Activated CD4-positive, alpha-beta T cell treated with anti-CD3 and anti-CD28 coated beads, Interleukin-2, amount 50 U/mL, for 4 hours (primary cell): ENCODE results near the gene AHSG.
"Not testable (repeated sequence)": the region's sequence is repeated elsewhere in the genome, so short reads cannot be mapped to it uniquely, and the experiment has no call there.

Experiments
- DNase-seq, 2 experiments: peaks; one replicate each; pipeline ENCODE4 v3.0.0-alpha.2; 2020

AHSG gene

GRCh38 chr3:186619787-186620212 is 6.9 kb downstream of the AHSG start:
- DNase-seq: no peak

DNA sequence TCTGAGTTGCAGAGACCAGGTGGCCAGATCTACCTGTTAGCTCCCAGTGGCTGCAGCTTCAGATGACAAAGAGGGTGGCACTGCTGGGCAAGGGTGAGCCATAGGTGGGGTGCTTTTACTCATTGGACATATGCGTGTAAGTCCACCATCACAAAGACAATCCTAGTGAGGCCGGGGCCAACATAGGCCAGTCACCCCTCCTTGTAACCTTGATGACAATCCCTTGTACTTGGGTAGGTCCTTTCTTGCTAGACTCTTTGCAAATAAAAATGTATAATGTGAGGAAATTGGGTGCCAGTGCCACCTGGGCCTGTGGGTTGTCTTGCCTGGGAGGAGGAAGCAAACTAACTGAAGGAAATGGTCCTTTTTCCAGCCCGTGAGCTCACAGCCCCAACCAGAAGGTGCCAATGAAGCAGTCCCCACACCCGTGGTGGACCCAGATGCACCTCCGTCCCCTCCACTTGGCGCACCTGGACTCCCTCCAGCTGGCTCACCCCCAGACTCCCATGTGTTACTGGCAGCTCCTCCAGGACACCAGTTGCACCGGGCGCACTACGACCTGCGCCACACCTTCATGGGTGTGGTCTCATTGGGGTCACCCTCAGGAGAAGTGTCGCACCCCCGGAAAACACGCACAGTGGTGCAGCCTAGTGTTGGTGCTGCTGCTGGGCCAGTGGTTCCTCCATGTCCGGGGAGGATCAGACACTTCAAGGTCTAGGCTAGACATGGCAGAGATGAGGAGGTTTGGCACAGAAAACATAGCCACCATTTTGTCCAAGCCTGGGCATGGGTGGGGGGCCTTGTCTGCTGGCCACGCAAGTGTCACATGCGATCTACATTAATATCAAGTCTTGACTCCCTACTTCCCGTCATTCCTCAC is 7.6 kb downstream of the AHSG start:
- no peak for DNase-seq

DNA sequence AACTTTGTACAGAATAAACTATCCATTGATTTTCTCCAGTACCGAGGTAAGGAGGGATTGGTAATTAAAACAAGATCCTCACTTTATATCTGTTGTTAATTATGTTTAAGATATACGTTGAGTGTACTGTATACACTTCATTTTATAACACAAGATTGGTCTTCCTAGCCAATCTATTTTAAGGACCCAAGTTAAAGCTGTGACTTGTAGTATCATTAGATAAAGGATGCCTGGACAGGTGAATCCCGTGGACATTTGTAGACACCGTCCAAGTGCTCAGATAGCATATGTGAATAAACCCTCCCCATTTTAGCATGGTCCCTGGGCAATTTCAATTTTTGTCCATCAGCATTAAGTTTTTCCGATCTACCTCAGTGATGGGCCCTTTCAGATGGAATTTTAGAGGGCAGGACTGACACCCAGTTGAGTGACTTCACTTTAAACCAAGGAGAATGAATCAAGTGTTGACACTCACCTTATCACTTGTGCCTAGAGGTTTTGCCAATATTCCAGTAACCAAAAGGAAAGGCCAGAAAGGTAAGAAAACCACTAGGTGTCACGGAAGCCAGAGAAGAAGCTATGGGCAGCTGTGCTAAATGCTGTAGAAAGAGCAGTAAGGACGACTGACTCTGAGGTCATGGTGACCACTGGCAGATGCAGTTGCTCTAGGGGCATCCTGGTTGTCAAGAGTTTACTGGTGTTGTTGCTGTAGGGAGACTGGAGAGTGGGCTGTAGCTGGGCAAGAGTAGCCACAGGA is 9.2 kb downstream of the AHSG start:
- DNase-seq: no peak

- DNase-seq: no peak
Measured at GRCh38 chr3:186622651-186623310, 9.9 kb downstream of the AHSG start.

DNA sequence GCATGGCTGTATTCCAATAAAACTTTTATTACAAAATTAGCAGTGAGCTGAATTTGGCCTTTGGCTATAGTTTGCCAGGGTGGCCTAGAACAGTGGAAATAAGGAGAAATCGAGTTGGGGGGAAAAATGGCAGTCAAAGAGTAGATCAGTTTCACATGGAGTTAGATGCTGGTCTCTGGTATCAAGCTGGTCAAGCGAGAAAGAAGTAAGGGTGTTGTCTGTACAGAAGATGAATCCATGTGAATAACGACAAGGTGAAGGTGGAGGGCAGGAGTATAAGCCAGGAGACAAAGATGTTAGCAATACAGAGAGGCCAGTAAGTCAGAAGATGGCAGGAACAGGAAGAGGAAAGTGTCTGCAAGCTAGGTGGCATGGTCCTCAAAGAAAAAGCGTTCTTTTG is 11.7 kb downstream of the AHSG start:
- DNase-seq: no peak

GRCh38 chr3:186625600-186626042 is 12.8 kb downstream of the AHSG start:
- no peak for DNase-seq

DNA sequence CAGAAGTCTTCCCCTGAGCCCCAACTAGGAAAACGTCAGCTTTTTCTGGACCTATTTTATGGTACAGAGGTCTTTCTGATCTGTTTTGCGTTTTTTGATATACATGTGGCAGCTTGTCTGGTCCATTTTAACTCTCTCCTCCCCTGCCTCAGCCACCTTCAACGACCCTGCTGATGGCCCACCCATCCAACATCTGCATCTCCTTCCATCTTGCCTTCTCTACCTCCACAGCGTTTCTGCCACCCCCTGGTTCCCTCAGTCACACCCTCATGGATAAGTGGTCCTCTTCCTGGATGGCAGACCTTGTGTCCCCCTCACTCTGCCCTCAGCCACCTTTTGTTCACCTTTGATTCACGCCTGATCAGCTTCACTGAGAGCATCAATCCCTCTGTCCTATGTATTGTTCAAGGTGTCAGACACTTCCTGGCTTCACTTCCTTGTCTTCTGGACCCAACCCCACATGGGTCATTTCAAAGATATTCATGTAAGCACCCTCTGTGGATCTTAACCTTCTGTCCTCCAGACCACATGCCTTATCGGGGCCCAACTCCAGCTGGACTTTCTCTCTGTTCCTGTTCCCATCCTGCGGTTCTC is 13.5 kb downstream of the AHSG start:
- DNase-seq: no peak

DNA sequence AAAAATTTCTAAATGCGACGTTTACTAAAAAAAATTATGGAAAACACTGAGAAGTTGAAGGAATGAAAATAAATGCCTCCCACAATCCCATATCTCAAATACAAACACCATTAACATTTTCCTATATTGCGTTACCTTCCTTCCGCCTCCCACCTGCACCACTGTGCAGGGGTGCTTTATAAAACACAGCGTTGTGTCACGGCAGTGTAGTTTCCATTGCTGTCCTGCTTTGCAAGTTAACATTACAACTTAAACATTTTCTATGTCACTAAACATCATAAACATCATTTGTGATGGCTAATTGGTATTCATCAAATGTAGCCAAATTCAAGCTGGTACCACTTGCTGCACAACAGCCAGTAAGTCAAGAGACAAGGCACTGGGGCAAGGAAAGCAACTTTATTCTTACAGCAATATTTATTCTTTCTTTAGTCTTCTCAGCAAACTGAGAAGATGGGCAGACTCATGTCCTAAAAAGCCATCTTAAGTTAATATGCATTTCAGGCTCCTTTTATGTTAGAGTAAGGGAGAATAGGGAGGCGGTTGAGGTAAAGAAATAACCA is 15.1 kb downstream of the AHSG start:
- DNase-seq: no peak

DNA sequence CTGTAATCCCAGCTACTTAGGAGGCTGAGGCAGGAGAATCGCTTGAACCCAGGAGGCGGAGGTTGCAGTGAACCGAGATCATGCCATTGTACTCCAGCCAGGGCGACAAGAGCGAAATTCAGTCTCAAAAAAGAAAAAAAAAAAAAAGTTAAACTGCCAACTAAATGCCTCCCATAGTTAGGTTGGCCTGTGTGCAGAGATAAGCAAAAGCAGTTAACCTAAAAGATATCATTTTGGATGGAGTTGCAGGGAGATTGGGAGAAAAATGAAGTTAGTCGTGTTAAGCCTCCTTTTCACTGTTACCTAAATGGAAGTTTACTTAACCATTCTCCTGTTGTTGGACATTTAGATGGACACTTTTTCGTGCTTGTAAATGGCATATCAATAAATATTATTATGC is 15.9 kb downstream of the AHSG start:
- no peak for DNase-seq

DNA sequence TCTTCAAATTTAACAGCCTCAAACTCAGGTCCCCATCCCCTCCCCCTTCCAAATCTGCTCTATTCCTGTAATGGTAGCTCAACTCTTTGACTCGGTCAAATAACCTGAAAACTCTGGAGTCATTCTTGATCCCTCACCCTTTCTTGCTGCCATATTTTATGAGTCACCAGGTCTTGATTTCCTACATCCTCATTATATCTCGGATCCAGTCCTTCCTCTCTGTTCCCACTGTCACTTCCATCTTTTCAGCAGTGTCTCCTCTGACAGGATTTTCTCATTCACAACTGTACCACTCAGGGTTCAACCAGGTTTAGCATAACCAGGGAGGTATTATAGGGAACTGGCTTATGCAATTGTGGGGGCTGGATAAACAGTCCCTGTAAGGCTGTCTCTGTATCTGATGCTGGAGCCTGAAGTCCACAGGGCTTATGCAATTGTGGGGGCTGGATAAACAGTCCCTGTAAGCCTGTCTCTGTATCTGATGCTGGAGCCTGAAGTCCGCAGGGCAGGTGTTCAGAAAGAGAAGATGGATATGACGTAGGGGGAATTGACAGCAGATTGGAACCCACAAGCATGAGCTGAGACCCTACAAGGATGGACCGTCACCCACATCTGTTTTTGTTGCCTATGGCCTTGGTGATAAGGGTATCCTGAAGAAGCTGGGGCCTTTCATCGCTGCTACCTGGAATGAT is 18.2 kb downstream of the AHSG start:
- no peak for DNase-seq

DNA sequence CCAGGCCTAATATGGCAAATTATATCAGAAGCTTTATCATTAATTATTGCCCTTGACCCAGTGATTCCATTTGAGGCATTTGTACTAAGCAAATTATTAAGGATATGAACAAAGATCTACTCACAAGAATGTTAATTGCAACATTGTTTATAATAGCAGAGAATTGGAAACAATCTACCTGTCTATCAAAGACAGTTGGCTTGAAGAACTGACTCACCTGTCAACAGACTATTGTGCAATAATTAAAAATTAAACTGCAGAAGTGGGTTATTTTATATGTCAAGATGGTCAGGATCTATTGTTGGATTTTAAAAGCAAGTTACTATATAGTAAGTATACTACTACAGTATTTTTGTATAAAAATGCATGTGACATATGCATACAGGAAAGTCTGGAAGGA is 20.6 kb downstream of the AHSG start:
- DNase-seq: no peak

DNA sequence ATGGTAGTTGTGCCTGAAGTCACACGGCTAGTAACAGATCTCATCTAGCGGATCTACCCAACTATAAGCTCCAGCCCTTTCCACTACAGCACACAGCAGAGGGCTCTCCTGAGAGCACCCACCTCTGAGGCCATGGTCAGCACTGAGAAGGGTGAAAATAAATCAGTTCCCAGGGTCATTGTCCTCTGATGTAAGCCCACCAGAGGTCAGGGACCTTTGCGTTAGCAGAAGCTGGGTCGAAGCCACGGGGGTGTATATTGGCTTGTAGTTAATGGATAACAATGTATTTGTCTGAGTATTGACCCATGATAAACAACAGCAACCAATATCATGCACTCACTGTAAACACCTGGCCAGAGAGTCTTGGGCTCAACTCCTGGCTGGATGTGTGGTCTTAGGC is 21.3 kb downstream of the AHSG start:
- not testable (repeated sequence) for DNase-seq

GRCh38 chr3:186635532-186635931 is 22.7 kb downstream of the AHSG start:
- no peak for DNase-seq

GRCh38 chr3:186636536-186636935 is 23.7 kb downstream of the AHSG start:
- DNase-seq: no peak

DNA sequence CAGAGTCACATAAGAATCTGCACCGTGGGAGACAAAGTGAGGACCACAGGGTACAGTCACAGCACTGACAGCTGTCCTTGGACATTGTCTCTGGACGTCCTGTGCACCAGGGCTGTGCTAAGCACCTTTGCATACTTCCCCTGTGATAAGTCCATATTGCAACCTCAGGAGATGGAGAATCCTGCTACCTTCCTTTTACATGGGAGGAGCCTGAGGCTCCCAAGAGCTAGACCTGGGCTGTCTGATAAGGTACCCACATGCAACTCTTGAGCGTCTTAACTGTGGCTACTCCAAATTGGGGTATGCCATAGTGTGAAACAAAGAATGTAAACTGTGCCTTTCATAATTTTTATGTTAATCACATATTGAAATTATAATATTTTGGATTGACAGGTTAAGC is 24.8 kb downstream of the AHSG start:
- no peak for DNase-seq

DNA sequence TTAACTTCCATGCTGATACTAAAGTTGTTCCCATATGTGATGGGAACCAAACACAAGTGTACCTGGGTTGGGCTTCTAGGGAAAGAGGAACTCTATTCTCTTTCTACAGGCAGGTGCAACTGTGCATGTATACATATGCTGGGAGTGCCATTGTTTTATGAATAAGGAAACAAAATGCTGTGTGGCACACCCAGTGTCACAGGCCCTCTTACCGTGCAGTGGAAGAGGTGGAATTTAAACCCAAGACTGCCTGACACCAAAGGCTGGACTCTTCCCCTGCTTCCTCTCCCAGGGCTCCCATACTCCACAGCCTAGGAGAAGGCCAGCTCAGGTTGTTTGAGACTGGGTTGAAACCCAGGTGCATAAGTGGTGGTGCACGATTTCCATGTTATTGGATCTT is 25.4 kb downstream of the AHSG start:
- no peak for DNase-seq

DNA sequence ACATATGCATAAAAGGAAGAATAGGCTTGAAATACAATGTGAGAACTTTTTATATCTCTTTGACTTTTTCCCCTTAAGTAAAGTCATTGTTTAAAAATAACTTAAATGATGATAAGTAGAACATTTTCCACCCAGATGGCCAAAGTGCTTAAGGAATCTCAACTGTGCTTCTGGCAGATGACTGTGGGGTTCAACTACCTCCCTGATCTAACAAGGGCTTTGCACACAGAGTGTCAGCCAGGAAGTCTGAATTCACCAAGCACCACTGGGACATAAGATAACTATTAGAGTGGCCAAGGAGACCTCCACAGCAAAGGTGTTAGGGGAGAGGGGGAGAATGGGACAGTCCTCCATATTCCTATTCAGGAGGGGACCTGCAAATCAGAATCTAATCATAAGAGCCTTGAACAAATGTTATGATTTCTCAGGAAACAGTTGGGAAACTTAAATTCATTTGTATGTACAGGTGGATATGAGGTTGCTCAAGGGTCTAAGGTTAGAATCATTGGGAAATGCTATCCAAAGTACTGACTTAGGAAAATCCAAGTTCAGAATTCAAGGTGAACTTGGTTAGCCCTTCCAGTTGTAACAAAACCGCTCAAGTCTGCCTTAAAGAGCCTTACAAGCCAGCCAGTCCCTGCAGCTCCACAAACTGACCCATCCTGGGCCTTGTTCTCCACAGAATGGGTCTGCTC is 27.1 kb downstream of the AHSG start, which contains the start of gene FETUB:
Gene FETUB (plus strand): TSS at position 622 of the 695 bp plus-strand sequence. CDS start 62 bp downstream, at position 684.
- no peak for DNase-seq

DNA sequence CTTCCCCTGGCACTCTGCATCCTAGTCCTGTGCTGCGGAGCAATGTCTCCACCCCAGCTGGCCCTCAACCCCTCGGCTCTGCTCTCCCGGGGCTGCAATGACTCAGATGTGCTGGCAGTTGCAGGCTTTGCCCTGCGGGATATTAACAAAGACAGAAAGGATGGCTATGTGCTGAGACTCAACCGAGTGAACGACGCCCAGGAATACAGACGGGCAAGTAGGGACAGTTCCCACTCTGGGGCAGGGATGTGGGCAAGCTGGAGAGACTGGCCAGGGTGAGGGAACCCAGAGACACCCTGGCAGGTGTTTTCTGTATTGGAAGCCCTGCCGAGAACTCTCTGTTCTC is 27.6 kb downstream of the AHSG start:
- DNase-seq: no peak

GRCh38 chr3:186640929-186641328 is 28.1 kb downstream of the AHSG start:
- no peak for DNase-seq

- DNase-seq: no peak
Measured at GRCh38 chr3:186642014-186642413, 29.2 kb downstream of the AHSG start.

DNA sequence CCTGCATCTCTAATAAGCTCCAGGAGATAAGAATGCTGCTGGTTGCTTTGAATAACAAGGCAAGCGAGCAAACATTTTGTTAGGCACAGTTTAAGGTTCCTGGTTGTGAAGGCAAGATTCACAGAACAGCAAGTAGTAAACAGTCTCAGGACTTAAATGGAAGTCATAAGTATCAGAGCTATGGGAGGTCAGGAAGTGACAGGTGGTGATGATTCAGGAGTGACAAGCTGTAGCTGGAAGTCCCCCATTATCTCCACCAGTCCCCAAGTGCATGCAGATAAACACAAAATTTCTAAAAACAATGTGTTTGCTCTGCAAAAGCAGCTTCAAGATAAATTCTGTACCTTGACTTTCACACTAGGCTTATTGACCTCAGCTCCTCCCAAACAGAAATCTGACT is 30.6 kb downstream of the AHSG start:
- DNase-seq: no peak

- no peak for DNase-seq
Measured at GRCh38 chr3:186644683-186645082, 31.8 kb downstream of the AHSG start.
